BE2C (cell line): Measurements from ENCODE around the gene JAML.

Experiments used
- DNase-seq: peaks from one replicate; pipeline ENCODE4 v3.0.0-alpha.2; 2020
- H3K27me3 ChIP-seq: fragments of 250-450 bp; sonication (Bioruptor Pico); 2 replicates; pipeline ENCODE4 v1.5.1; 2020; ENCODE audit warnings: mild to moderate bottlenecking
- H3K36me3 ChIP-seq: fragments of 250-450 bp; sonication (Bioruptor Pico); 2 replicates; pipeline ENCODE4 v1.5.1; 2020; ENCODE audit warnings: mild to moderate bottlenecking
- H3K4me1 ChIP-seq: fragments of 250-450 bp; sonication (Bioruptor Pico); 2 replicates; pipeline ENCODE4 v1.5.1; 2020
- H3K4me3 ChIP-seq: 2 replicates; pipeline ENCODE4 v1.5.1; 2011; ENCODE audit warnings: low read depth, low read length
- H3K9me3 ChIP-seq: fragments of 250-450 bp; sonication (Bioruptor Pico); 2 replicates; pipeline ENCODE4 v1.5.1; 2020
- CTCF ChIP-seq: IDR thresholded peaks from 2 replicates; pipeline ENCODE4 v1.5.1; 2012; ENCODE audit warnings: mild to moderate bottlenecking, low read depth, low read length

JAML gene

GRCh38 chr11:118171269-118172062, 53.3 kb downstream of the JAML start:
- DNase-seq: peak; percentile 76
- no peak overlapping the region for H3K4me3 ChIP-seq

GRCh38 chr11:118170882-118171268, 53.9 kb downstream of the JAML start:
- TF ChIP-seq CTCF: no peak
- H3K9me3 ChIP-seq: no peaks in the 10 kb centered on the region
- H3K27me3 ChIP-seq: peaks cover 37% of the 10 kb centered on the region
- no peaks in the 10 kb centered on the region for H3K36me3 ChIP-seq
- no peaks in the 10 kb centered on the region for H3K4me1 ChIP-seq
- no peak overlapping the region for H3K4me3 ChIP-seq
- DNase-seq: no peak

More at GRCh38 chr11:118171269-118172062, 53.3 kb downstream of the JAML start:
- Histone ChIP-seq H3K9me3 (no peaks in the 10 kb centered on the region), H3K27me3 (peaks cover 35% of the 10 kb centered on the region), H3K36me3 (no peaks in the 10 kb centered on the region), H3K4me1 (no peaks in the 10 kb centered on the region)
- TF ChIP-seq CTCF: peak; percentile 89

- no peak for TF ChIP-seq CTCF
- H3K9me3 ChIP-seq: no peaks in the 10 kb centered on the region
- no peak overlapping the region for H3K4me3 ChIP-seq
- H3K36me3 ChIP-seq: no peaks in the 10 kb centered on the region
- H3K4me1 ChIP-seq: no peaks in the 10 kb centered on the region
- H3K27me3 ChIP-seq: peaks cover 40% of the 10 kb centered on the region
- no peak for DNase-seq
Observed at GRCh38 chr11:118170231-118170630, 54.6 kb downstream of the JAML start.

GRCh38 chr11:118169300-118170140, 55.3 kb downstream of the JAML start:
- DNase-seq: no peak
- no peak overlapping the region for H3K4me3 ChIP-seq
- no peaks in the 10 kb centered on the region for H3K36me3 ChIP-seq
- TF ChIP-seq CTCF: no peak
- H3K4me1 ChIP-seq: no peaks in the 10 kb centered on the region
- no peaks in the 10 kb centered on the region for H3K9me3 ChIP-seq
- peaks cover 40% of the 10 kb centered on the region for H3K27me3 ChIP-seq

- no peaks in the 10 kb centered on the region for H3K36me3 ChIP-seq
- H3K9me3 ChIP-seq: no peaks in the 10 kb centered on the region
- no peaks in the 10 kb centered on the region for H3K4me1 ChIP-seq
- no peak for DNase-seq
- TF ChIP-seq CTCF: no peak
- H3K27me3 ChIP-seq: peaks cover 42% of the 10 kb centered on the region
- no peak overlapping the region for H3K4me3 ChIP-seq
Observed at GRCh38 chr11:118168751-118169150, 56.1 kb downstream of the JAML start.

GRCh38 chr11:118168316-118168715, 56.5 kb downstream of the JAML start:
- Histone ChIP-seq H3K9me3 (no peaks in the 10 kb centered on the region), H3K4me3 (no peak overlapping the region), H3K4me1 (no peaks in the 10 kb centered on the region), H3K27me3 (peaks cover 45% of the 10 kb centered on the region), H3K36me3 (no peaks in the 10 kb centered on the region)
- no peak for TF ChIP-seq CTCF
- DNase-seq: no peak
